AG10803 (cell line): ENCODE measurements around the gene LONP1.
"Not testable (repeated sequence)": the region's sequence is repeated elsewhere in the genome, so short reads cannot be mapped to it uniquely, and the experiment has no call there.

Experiments used
- DNase-seq: peaks from one replicate; pipeline ENCODE4 v3.0.0; 2010; ENCODE audit warnings: low read depth
- H3K4me3 ChIP-seq: 2 replicates; pipeline ENCODE4 v1.5.1; 2011; ENCODE audit warnings: mild to moderate bottlenecking, low read length, control low read depth
- TF ChIP-seq, protein P1 (sequence below): conservative IDR thresholded peaks from 2 replicates; pipeline ENCODE4 v1.5.1; 2011; ENCODE audit warnings: mild to moderate bottlenecking, low read length, control low read depth, inconsistent platforms

Gene LONP1

DNA sequence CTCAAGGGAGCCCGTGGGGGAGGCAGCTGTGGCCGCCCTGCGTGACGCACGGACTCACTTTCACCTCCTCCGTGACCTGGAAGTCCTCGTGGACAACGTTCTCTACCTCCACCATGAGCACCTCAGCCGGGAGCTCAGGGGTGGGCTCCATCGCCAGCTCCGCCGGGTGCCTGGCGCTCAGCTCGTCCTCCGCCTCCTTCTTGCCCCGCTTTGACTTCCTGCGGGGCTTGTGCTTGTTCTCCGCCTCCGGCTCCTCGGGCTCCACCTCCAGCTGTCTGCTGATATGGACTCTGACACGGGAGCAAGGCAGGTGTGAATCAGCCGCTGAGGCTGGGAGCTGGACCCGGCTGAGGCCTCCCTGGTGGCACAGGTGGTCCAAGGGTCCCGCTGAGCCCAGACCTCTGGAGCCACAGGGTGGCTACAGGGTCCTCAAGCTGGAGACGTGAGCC is 8.2 kb downstream of the LONP1 start:
- TF ChIP-seq, protein P1, sequence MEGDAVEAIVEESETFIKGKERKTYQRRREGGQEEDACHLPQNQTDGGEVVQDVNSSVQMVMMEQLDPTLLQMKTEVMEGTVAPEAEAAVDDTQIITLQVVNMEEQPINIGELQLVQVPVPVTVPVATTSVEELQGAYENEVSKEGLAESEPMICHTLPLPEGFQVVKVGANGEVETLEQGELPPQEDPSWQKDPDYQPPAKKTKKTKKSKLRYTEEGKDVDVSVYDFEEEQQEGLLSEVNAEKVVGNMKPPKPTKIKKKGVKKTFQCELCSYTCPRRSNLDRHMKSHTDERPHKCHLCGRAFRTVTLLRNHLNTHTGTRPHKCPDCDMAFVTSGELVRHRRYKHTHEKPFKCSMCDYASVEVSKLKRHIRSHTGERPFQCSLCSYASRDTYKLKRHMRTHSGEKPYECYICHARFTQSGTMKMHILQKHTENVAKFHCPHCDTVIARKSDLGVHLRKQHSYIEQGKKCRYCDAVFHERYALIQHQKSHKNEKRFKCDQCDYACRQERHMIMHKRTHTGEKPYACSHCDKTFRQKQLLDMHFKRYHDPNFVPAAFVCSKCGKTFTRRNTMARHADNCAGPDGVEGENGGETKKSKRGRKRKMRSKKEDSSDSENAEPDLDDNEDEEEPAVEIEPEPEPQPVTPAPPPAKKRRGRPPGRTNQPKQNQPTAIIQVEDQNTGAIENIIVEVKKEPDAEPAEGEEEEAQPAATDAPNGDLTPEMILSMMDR: no peak
- no peak for DNase-seq
- H3K4me3 ChIP-seq: no peak overlapping the region

DNA sequence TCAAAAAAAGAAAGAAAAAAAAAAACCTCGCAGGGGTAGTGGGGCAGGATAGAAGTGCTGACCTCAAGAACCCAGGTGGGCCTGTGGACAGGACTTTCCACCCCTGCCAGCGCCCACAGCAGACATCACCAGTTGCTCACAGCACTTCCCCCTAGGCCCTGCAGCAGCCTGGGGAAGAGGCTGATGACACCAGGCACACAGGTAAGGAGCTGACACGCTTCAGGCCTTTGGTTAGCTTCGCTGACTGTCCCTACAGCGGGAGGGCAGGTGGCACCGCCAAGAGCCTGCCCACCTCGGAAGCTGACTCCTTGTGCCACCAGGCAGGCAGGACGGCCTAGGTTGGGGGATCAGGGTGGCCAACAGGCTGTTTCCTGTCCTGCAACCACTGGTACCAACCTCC is 8.9 kb downstream of the LONP1 start:
- no peak for DNase-seq
- TF ChIP-seq, protein P1: no peak
- no peak overlapping the region for H3K4me3 ChIP-seq

DNA sequence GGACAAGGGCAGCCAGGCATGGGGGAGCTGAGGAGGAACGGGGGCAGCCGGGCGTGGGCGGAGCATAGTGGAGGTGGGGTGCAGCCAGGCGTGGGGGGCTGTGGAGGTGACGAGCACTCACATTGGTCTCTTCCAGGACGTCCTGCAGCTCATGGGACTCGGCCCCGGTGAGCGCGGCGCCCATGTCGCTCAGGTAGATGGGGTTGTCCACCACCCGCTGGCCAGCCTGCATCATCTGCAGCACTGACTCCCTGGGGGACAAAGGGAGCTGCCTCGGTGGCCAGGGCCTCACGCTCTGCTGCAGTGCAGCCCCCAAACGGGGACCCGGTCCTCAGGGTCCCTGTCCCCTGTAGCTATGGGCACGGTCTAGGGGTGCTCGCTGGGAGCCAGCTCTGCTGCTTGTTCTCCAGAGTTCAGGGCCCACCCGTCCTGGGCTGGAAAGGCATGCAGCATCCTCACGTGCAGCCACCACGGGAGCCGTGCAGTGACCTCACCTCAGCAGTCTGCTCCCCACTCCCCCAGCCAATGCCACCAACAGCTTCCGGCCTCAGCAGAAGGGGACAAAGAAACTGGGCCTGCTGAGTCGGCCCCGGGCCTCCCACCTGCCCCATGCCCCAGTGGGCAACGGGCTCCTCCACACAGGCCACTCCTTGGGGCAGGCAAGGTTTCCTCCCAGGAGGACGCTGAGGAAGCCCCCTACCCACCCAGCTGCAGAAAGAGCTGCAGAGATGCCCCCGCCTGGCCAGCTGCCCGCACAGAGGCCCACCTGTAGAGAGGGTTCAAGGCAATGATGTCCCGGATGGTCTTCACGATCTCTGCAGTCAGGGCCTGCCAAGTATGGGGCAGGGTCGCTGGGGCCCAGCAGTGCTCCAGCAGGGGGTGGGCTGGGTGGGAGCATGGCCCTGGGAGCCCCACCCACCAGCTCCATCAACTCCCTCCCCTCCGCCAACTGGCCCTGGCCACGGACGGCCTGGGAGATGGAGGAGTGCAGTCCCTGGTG is 12.1 kb downstream of the LONP1 start:
- no peak overlapping the region for H3K4me3 ChIP-seq
- DNase-seq: no peak
- TF ChIP-seq, protein P1: no peak

DNA sequence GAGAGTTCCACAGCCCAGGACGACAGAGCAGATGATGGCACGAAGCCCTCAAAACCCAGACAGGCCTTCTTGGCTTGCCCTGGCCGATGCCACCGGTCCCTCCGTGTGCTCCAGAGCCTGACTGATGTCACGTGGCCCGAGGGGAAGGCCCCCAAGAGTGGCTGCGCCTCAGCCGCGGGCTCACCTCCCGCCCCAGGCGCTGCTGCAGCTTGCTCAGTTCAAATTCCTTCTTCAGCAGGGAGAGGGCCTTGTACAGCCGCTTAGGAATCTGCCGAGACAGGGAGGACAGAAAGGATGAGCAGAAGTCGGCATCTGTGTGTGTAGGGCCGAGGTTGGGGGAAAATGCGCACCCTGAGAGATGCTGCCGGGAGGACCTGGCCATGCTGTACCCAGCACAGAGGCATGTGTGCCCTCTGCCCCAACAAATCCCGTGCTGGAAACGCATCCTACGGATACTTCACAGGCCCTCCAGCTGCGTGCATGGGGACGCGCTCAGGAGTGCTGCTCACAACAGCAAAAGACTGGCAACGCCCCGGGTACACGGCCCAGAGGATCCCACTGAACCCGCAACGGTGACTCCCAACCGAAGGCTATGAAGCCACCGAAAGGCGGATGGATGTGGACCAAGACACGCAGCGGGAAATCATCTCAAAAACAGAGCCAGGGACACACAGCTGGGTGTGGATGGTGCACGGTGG is 12.9 kb downstream of the LONP1 start:
- TF ChIP-seq, protein P1: no peak
- H3K4me3 ChIP-seq: no peak overlapping the region
- DNase-seq: no peak

DNA sequence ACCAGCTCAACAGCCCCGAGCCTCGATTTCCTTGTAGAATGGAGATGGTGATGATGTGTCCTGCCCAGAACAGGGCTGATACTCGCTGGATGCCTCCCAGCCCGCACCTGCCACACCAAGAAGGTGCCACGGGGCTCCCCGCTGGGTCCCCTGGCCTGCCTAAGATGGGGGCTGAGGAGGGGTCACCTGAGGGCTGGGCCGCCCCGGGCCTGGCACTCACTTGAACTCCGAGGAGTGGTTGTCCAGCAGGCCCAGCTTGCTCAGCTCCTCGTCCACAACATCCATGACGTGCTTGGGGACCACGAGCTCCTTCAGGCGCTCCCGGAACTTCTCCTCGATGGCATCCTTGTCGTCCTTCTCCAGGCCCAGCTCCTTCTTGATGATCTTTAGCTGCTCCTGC is 14.4 kb downstream of the LONP1 start:
- H3K4me3 ChIP-seq: no peak overlapping the region
- TF ChIP-seq, protein P1: no peak
- DNase-seq: no peak

DNA sequence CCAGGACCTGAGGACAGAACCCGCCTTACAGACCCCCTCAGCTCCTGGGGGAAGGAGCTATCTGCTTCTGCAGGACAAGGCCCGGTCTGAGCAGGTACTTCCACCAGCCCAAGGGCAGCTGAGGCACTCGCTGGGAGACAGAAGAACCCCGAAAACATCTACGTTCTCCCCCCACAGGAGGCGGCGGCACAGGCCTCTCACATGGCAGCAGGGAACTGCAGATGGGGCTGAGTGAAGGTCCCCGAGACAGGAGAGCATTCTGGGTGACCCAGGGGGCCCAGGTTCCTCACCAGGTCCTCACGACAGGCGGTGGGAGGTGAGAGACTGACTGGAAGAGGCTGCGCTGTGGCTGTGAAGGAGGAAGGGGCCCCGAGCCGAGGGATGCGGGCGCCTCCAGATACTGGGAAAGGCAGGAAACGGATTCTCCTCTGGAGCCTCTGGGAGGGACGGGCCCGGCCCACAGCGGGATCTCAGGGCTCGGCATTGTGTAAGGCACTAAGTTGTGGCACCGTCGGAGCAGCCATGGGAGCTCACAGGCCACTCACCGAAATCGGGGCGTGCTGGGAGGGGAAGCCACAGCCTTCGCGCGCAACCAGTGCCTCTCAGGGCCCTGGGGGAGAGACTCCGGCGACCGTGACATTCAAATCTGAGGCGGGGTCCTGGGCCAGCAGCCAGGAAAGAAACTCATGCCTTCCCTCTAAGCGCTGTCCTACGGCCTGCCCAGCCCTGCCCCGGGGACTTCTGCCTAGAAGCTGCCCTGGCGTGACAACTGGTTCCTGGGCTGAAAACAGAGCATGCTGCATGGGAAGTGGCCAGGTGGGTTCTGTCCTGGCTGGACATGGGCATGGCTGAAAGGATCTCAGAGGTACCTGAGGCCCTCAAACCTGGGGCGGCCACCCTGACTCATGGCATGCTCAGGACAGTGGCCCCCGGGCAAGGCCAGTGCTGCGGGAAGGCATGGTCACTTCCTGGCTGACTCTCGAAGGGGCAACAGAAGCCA is 15.8 kb downstream of the LONP1 start:
- no peak for DNase-seq
- no peak overlapping the region for H3K4me3 ChIP-seq
- TF ChIP-seq, protein P1: no peak

DNA sequence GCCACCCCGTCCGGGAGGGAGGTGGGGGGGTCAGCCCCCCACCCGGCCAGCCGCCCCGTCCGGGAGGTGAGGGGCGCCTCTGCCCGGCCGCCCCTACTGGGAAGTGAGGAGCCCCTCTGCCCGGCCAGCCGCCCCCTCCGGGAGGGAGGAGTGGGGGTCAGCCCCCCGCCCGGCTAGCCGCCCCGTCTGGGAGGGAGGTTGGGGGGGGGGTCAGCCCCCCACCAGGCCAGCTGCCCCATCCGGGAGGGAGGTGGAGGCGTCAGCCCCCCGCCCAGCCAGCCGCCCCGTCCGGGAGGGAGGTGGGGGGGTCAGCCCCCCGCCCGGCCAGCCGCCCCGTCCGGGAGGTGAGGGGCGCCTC is 17.9 kb downstream of the LONP1 start:
- DNase-seq, H3K4me3 ChIP-seq: not testable (repeated sequence)
